ENCODE data around the gene CASP8AP2.

Gene CASP8AP2

DNA sequence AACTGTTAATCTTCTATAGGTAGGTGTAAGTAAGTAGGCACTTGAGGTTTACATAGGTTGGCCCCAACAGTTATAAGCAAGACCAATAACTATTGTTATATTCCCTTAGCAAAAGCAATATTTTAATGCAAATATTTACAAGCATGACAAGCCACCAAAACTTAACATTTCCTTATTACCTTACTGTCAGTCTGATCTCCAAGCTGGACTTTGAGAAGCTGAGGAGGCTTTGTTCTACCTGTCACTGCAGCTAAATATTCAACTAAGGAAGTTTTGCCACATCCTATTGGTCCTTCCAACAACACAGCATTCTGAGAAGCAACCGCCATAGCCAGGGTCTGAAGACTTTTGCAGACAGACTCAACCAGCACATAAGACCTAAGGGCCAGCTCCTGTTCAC lies 39.7 kb upstream of the CASP8AP2 start:
- DNase-seq (ENCODE audit: low spot score) = no peak
- TF ChIP-seq, protein P1, sequence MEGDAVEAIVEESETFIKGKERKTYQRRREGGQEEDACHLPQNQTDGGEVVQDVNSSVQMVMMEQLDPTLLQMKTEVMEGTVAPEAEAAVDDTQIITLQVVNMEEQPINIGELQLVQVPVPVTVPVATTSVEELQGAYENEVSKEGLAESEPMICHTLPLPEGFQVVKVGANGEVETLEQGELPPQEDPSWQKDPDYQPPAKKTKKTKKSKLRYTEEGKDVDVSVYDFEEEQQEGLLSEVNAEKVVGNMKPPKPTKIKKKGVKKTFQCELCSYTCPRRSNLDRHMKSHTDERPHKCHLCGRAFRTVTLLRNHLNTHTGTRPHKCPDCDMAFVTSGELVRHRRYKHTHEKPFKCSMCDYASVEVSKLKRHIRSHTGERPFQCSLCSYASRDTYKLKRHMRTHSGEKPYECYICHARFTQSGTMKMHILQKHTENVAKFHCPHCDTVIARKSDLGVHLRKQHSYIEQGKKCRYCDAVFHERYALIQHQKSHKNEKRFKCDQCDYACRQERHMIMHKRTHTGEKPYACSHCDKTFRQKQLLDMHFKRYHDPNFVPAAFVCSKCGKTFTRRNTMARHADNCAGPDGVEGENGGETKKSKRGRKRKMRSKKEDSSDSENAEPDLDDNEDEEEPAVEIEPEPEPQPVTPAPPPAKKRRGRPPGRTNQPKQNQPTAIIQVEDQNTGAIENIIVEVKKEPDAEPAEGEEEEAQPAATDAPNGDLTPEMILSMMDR (IDR thresholded peaks at IDR 0.05; ENCODE audit: extremely low read depth, missing control alignments) = no peak

DNA sequence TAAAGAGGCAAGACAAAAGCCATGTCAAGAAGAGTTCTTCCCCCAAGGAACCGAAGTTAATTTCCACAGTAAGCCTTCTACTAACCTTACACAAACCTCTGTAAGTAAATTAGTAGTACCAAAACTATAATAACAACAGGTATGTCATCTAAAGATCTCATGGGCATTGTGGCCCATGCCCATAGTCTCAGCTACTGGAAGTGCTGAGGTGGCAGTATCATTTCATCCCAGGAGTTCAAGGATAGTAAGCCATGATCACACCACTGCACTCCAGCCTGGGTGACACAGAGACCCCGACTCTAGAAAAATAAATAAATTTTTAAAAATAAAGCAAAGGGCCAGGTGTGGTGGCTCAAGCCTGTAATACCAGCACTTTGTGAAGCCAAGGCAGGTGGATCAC lies 39.3 kb upstream of the CASP8AP2 start:
- no peak for DNase-seq (ENCODE audit: low spot score)
- TF ChIP-seq, protein P1 (IDR thresholded peaks at IDR 0.05; ENCODE audit: extremely low read depth, missing control alignments) = no peak

DNA sequence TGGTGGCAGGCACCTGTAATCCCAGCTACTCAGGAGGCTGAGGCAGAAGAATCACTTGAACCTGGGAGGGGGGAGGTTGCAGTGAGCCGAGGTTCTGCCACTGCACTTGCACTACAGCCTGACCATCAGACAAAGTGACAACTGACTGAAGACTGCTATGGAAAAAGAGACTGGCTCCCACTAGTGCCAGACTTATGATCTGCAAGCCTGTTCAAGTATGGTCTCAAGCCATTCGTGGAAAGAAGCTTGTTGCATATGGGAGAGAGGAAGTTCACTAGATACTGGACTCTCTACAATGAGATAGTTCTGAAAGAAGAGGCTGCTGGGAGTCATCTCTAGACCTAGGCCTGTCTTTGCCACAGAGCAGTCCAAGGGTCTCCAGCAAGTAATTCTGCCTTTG lies 36.8 kb upstream of the CASP8AP2 start:
- TF ChIP-seq, protein P1 (IDR thresholded peaks at IDR 0.05; ENCODE audit: extremely low read depth, missing control alignments) = peak; percentile 20
- DNase-seq (ENCODE audit: low spot score) = peak; percentile 52

DNA sequence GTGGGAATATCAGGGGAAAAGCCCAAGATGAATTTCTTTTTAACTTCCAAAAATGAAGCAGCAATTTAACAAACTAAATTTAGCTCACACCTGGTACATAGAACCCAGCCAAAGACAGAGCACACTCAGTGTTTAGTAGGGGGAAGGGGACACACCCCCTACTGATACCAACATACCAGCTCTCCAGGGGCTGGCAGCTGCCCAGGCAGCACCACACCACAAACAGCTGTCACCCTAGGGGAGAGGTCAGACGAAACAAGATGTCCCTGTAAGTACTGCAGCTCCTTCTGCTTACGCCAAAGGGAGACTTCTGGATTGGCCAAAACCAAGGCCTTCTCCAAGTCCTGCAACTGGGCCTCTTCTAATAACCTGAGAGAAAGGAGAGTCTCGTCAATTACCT lies 36.1 kb upstream of the CASP8AP2 start:
- TF ChIP-seq, protein P1 (IDR thresholded peaks at IDR 0.05; ENCODE audit: extremely low read depth, missing control alignments) = no peak
- no peak for DNase-seq (ENCODE audit: low spot score)

DNA sequence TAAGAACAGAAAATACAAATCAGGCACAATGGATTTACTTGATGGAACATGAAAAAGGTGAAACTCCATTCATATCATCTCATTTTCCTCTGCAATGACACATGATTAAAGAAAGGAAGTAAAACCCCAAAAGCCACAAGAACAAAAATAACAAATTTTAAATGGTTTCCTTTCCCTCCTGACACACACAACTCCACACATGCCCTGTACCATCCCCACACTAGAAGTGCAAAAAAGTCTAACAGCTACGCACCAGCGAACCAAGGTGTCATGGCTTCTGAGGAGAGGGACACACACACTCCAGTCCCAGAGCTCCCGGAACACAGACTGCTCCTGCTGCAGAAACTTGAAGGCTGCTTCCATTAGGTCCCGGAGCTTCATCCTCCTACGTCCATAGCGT lies 35.4 kb upstream of the CASP8AP2 start:
- no peak for DNase-seq (ENCODE audit: low spot score)
- TF ChIP-seq, protein P1 (IDR thresholded peaks at IDR 0.05; ENCODE audit: extremely low read depth, missing control alignments) = no peak

DNA sequence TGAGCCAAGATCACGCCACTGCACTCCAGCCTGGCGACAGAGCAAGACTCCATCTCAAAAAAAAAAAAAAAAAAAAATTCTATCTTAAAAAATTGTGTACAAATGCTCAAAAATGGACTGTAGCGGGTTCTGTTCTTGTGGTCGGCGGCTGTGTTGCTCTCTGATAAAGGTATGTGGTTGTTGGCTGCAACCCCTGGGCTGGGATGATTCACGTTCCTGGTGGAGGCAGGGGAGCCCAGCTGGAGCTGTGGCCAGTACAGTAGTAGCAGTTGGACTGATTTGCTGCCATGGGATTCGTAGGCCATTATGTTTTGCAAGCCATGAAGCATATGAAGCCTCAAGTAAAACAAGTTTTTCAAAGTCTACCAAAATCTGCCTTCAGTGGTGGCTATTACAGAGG lies 32.4 kb upstream of the CASP8AP2 start:
- TF ChIP-seq, protein P1 (IDR thresholded peaks at IDR 0.05; ENCODE audit: extremely low read depth, missing control alignments) = no peak
- DNase-seq (ENCODE audit: low spot score) = no peak

DNA sequence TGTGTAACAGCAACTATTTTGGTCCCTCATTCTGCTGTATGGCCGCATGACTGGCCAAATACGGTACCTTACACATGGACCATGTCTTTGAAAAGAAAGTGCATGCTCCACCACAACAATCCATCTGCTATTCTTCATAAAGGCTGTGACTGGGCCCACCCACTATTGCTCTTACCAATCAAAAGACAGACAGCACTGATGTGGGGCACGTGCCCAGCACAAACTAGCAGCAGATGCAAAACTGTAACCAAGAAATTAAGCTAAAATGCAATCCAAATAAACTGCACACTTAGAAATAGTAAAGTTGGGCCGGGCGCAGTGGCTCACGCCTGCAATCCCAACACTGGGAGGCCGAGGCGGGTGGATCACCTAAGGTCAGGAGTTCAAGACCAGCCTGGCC lies 30.6 kb upstream of the CASP8AP2 start:
- DNase-seq (ENCODE audit: low spot score) = no peak
- TF ChIP-seq, protein P1 (IDR thresholded peaks at IDR 0.05; ENCODE audit: extremely low read depth, missing control alignments) = no peak
